GM21447 (cell line): ENCODE results near the gene CYB5B.
A peak's percentile ranks its signal among the peaks of the same experiment; 100 is the strongest.

Source experiments
- ATAC-seq: cut with Tn5 transposase; IDR thresholded peaks from one replicate; pipeline ENCODE4 v1.9.1; 2021; ENCODE audit not compliant: unreplicated experiment

CYB5B gene

DNA sequence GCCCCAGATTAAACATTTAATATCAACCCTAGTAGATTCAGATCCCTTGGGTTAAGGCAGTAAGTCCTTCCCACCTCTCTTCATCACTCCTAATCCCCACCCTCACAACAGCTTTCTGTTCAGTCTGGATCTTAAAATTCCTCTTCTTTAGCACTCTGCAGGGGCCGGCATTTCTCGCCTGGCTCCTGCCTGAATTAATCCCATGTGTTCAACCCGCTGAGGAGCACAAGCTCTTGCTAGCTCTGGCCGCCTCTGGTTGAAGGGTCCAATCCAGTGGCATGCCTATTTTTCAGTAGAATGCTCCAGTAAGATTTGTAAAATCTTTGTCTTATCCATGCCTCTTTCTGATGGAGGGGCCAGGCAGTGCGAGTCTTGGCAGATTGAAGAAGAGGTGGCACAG, 59.2 kb downstream of the CYB5B start:
- ATAC-seq = no peak

DNA sequence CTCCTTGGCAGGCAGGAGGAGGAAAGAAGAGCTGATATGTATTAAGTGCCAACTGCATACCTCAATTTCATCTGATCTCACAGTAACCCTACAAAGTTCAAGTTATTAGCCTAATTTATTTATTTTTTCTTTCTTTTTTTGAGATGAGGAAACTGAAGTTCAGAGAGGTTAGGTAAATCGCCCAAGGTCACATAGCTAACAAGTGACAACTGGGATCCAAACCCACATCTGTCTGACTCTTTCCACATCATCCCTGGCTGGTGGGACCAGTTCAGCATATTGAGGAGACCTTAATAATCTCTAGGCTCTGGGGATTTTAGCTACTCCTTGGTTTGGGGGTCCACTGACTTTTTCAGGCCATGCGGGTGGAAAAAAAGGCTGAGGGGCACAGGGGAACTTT, 60.9 kb downstream of the CYB5B start:
- no peak for ATAC-seq

DNA sequence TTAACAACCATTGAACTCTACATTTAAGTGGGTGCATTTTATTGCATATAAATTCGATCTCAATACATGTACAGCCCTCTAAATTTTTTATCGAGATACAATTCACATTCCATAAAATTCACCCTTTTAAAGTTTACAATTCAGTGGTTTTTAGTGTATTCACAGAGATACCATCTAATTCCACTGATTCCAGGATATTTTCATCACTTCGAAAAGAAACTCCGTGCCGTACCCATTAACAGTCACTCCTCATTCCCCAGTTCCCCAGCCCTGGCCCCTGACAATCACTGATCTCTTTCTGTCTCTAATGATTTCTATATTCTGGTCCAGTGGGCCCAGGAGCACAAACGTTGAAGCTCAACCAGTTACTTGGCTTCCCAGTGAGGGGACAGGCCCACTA, 61.4 kb downstream of the CYB5B start:
- ATAC-seq = no peak

DNA sequence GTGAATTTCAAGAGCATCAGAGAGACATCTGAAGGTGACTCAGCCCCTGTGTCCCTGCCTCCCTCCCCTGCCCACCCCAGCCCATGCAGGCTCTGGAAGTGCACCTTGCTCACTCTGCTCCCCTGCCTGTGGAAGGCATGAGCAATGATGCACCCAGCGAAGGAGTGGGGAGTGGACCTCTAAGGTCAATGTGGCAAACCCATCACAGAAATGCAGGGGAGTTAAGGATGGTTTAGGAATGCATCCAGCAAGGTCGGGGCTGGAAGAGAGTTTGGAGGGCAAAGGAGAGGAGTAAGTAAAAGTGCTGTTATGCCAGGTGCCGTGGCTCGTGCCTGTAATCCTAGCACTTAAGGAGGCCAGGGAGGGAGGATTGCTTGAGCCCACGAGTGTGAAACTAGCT, 61.9 kb downstream of the CYB5B start:
- no peak for ATAC-seq

DNA sequence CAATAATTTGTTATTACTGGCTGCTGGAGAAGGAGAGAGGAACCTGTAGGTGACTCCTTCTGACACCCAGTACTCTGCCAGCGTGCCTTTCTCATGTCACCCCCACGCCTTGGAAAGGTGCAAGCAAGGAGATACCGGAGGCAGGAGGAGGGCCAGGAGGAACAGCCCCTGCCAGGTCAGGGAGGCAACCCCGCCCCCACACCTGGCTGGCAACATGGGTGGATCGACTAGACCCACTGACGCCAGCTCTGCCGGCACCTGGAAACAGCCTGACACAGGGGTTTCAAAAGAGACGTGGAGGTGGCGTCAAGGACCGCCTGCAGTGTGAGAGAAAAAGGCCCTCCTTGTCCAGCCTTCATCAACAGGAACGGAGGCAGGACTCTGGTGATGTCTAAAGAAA, 62.3 kb downstream of the CYB5B start:
- no peak for ATAC-seq

DNA sequence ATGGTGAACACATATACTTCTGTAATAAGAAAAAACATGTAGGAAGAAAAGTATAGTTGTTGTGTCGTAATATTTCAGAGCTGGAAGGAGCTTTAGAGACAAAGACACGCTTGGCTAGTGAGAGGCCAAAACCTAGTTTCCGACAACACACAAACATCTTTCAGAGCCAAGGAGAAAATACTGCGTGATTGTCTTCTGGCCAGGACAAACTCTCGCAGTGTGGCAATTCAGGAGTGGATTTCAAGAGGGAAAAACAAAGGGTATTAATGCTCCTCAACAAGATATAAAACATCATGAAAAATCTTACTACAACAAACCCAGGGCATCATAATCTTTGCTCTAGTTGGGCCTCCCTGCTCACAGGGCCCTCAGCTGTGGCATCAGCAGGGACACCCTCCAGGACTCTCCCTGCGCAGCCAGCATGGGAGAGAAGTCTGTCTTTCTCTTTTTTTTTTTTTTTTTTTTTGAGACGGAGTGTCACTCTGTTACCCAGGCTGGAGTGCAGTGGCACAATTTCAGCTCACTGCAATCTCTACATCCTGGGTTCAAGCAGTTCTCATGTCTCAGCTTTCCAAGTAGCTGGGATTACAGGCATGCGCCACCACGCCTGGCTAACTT, 66.4 kb downstream of the CYB5B start:
- ATAC-seq = no peak

DNA sequence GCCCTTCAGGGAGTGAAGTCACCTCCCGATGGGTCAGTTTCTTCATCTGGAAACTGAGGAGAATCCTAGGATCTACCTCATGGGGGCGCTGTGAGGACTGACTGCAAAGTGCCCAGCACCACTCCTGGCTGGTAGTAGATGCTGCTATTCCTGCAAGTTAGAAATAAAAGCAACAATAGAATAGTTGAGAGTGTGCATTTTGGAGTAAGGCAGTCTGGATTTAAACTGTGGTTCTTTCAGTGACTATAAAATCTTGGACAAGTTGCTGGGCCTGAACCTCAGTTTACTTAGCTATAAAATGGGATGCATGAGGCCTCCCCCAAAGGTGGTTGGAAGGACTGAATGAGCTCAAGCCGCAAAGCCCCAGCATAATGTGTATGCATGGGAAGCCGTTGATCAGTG, 70.6 kb downstream of the CYB5B start:
- no peak for ATAC-seq

DNA sequence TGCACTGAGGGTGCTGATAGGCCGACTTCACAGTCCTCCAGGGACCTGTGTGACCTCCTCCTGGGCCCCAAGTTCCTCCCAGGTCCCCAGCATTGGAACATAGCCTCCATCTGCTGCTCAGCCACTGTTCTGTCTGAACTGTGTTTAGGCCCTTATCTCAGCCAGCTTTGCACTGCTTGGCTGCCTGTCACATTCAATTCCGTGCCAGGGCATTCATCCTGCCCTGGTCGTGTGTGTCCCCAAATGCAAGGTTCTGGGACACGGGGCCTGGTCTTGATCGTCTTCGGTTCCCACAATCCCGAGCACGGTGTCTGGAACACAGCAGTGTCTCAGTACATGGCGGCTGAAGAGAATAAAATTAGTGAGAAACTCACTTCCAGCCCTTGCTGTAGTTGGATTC, 71.4 kb downstream of the CYB5B start:
- no peak for ATAC-seq

DNA sequence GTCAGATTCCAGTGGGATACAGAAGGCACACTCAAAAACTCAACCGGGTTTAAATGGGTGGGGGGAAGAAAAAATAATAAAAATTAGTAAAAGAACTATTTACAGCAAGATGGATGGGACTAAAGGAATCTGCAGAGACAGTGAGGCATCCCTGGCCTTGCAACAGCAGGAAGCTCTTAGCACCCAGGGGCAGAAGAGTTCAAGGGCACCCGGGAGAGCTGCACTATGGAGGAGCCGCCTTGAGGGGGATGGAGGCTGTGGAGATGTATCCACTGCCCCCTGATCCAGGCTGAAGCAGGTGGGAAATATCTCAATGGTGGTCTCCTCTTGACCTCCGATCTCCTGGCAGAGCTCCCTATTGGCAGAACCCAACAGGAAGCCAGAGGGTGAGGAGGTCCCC, 72.0 kb downstream of the CYB5B start:
- ATAC-seq = no peak

DNA sequence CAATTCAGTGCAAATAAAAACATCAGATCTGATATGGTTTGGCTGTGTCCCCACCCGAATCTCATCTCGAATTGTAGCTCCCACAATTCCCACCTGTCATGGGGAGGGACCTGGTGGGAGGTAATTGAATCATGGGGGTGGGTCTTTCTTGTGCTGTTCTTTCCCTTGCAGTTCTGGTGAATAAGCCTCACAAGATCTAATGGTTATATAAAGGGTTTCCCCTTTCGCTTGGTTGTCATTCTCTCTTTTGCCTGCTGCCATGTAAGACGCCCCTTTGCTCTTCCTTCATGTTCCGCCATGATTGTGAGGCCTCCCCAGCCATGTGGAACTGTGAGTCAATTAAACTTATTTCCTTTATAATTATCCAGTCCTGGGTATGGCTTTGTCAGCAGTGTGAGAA, 72.5 kb downstream of the CYB5B start:
- no peak for ATAC-seq

DNA sequence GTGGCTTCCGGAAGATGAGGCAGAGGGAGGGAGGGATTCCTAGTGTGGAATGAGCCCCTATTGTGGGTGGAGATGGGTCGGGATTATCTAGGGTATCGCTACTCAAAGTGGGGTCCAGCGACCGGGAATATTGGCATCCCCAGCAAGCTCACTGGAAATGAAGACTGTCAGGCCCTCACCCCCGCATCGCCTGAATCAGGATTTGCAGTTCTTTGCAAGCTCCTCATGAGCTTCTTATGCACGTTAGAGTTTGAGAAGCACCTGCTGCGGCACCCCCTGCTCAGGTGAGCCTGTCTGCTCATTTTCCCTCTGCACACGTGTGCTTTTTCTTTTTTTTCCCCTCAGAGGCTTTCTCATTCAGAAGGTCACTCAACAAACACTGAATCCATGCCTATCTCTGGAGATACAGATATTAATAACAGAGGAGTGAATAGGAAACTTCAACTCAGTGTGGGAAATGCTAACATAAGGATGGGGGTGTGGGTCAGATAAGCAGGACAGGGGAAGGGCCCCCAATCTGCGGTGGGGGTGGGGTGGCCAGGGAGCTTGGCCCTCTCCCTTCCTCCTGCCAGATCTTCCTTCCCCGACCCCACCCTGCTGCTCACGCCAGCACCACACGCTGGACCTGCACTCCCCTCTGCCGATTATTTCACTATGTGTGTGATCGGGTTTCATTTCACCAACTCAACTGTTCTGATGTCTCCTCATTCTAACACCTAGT, 73.6 kb downstream of the CYB5B start:
- no peak for ATAC-seq

DNA sequence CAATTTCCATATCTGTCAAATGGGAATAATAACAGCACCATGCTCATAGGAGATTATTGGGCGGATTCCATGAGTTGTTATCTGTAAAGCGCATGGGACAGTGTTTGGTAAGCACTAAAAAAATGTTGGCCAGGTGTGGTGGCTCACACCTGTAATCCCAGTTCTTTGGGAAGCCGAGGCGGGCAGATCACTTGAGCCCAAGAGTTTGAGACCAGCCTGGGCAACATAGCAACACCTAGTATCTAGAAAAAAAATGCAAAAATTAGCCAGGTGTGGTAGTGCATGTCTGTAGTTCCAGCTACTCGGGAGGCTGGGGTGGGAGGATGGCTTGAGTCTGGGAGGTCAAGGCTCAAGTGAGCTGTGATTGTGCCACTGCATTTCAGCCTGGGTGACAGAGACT, 74.5 kb downstream of the CYB5B start:
- ATAC-seq = no peak

DNA sequence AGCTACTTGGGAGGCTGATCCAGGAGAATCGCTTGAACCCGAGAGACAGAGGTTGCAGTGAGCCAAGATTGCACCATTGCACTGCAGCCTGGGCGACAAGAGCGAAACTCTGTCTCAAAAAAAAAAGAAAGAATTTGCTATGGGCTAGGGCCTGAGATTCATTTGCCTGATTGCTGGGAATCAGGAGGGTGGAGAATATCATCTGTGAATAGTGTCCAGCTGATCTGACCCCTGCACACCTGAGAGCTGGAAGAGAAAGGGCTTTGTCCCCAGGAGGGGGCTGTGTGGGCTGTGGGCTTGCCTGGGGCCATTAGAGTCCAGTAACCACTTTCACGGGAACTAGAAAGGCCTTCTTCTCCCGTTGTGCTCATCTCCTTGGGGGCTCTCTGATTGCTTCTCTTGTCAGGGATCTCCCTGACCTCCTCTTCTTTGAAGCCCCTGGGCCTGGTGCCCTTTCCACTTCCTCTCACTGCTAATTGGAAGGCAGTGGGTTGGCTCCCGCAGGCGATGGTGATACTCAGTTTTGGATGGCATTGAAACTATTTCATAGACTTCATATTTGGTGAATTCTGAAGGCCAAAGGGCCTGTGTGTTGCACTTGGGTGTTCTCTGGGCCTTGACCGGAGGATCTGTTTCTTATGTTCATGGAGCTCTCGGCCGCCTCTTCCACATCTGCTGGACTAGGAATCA, 75.3 kb downstream of the CYB5B start:
- ATAC-seq = no peak

DNA sequence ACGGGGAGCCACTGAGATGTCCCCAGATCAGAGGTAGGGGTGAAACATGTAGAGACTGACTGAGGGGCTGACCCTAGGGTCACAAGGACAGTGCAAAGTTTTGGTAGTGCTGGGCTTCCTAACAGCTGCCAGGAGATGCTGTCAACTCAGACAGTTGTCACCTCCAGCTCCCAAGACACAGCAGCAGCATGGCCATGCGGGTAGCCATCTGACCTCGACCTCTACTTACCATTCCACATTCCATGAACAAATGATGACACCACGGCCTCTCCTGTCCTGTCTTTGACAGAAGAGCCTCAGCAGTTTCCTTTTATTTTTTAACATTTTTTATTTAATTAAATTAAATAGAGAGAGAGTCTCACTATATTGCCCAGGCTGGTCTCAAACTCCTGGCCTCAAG, 76.1 kb downstream of the CYB5B start:
- no peak for ATAC-seq

DNA sequence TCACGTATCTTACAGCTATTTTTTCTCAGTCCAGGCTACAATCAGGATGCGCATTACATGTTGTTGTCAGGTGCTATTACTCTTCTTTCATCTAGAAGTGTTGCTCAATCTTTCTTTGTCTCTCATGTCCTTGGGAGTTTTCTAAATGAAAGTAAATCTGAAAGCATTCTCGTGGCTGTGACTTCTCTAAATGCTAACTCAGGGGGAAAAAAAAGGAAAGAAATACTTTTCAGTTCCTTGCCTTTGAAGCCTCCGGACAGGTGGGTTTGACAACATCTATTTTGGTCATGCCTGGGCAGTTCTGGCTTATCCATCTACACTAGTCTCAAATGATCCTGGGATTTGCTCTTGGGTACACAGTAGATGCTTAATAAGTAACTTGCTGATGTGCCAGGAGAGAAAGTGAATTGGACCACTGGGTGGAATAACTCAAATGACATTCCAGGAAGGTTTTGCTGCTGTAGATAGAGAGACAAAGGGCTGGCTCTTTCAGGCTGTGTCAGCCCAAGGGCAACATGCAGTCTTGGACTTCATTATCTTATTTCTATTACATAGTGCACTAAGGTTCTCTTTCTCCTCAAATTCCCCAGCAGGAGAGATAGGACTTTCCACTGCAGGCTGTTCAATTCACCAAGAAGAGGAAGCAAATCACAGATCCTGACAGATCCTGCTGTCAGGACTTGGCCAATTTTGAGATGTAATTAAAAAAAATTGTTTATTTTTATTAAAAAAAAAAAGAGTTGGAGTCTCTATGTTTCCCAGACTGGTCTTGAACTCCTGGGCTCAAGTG, 77.7 kb downstream of the CYB5B start:
- ATAC-seq = peak; percentile 67

DNA sequence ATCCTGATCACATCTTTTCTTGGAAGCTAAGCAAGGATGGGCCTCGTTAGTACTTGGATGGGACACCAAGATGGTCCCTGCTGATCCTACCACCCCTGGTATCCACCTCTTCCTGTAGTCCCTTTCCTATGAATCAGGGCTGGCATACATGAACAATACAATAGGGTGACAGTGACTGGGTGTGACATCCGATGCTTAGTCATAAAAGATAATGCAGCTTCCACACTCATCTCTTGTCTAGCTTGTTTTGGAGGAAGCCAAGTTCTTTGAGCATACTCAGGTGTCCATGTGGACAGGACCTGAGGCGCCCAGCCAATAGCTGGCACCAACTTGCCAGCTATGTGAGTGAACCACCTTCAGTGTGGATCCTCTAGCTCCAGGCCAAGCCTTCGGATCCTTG, 78.8 kb downstream of the CYB5B start:
- no peak for ATAC-seq

DNA sequence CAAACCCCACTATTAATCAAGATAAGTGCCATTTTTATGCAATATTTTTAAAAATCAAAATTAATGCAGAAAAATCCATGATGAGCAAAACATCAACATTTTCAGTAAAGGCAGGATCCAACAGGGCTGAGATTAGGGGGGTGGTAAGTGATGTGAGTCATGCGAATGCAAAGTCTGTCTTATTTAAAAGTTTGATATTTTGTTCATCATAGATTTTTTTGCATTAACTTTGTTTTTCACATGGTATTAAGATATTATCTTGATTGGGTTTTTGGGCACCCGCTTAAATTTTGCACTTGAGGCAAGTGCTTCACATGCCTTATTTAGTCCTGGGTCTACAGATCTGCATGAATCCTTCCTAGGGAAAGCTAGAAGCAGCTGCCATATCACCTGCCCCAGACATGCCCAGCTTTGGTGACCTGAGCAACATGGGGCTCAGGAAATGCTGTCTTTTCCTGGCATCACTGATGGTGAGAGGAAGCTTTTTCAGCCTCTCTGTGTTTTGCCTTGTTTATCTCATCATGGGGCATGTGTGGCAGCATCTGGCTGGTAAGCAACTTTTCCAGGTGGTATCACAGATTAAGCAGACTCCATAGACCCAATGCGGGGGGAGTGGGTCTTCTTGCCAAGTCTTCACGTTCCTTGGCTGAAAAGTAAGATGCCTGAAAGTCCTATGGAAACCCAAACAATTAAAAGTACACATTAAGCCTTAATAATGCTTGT, 83.8 kb downstream of the CYB5B start:
- no peak for ATAC-seq

DNA sequence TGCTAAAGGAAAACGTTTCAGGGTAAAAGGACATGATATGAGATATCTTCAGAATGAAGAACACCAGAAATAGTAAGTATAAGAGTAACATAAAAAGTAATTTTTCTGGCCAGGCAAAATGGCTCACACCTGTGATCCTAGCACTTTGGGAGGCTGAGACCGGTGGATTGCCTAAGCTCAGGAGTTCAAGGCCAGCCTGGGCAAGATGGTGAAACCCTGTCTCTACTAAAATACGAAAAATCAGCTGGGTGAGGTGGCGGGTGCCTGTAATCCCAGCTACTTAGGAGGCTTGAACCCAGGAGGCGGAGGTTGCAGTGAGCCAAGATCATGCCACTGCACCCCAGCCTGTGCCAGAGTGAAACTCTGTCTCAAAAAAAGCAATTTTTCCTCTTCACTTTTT, 84.7 kb downstream of the CYB5B start:
- ATAC-seq = no peak

DNA sequence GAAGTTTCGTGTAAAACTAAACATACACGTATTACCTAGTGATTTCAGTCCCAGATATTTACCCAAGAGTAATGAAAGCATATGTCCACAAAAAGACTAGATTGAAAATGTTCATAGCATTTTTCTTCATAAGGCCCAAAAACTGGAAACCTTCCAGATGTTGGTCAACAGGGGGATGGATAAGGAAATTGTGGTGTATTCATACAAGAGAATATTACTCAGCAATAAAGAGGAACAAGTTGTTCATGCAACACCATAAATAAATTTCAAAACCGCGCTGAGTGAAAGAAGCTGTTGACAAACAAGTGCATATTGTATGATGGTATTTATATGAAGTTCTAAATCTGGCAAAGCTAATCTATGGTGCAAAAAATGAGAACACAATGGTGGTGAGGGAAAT, 87.2 kb downstream of the CYB5B start:
- no peak for ATAC-seq

DNA sequence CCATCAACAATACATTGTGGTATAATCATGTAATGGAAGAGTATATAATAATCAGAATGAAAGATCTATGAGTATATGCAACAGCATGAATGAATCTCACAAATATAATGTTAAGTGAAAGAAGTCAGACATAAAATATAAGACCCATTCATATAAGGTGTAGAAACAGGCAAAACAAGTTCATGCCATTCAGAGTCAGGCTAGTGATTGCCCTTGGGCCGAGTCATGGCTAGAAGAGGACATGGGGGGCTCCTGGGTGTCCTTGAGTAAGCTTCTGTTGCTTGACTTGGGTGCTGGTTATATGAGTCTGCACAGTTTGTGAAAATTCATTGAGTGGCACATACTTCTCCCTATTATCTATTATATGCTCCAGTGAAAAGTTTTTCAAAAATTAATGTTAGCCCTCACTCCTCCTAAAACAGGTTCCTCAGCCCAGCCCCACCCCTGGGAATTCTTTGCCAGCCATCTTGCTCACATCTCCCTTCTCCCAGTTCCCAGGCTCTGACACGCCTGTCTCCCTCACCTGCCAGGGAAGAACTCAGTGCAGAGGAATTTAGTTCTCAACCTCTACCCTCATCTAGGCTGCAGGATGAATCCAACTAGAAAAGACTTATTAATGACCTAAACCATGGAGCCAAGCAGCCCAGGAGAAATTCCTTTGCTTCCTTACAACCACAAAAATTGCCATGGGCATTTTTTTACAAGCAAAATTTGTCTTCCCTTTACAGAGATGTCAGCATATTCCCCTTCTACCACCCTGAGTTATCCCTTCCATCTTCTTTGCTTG, 89.0 kb downstream of the CYB5B start:
- no peak for ATAC-seq
